Ovary (tissue), 3 donors: ENCODE data around the gene SND1.

ENCODE experiments used
- CTCF ChIP-seq, 3 donors: fragments of 450-650 bp in 2 of 3; fragments of 200-600 bp in 1 of 3; IDR thresholded peaks; one replicate each; pipeline versions ENCODE4 v1.5.1 to v1.8.0; 2016 to 2022; ENCODE audit warnings: antibody characterized with exemption in 3 of 3, mild to moderate bottlenecking in 1 of 3
- POLR2A ChIP-seq: fragments of 450-650 bp; IDR thresholded peaks from one replicate; pipeline ENCODE4 v1.6.1; 2017; ENCODE audit warnings: antibody characterized with exemption, mild to moderate bottlenecking, moderate library complexity
- donor health status: DM: no; HTN: no; CAD: no.

GRCh38 chr7:127629268-127629854 lies 22.6 kb upstream of the SND1 start:
- no peak for TF ChIP-seq POLR2A
- no peak for TF ChIP-seq CTCF (IDR thresholded peaks at IDR 0.05)
